Glutamatergic neuron (in vitro differentiated cells): Measurements from ENCODE around the gene CNIH3. TPM values are rescaled to one million over a fixed set of nuclear protein-coding genes. Genes with fewer than 3 reads are reported as not detected.

ENCODE experiments used
- DNase-seq: peaks from one replicate; pipeline ENCODE4 v3.0.0; 2022
- H3K27ac Mint-ChIP-seq: one replicate; pipeline ENCODE4 v1.8.0; 2020; ENCODE audit warnings: mild to moderate bottlenecking, mixed read lengths, inconsistent platforms; ENCODE audit not compliant: unreplicated experiment
- H3K27me3 Mint-ChIP-seq: one replicate; pipeline ENCODE4 v1.8.0; 2020; ENCODE audit warnings: mild to moderate bottlenecking, moderate library complexity, mixed read lengths, inconsistent platforms; ENCODE audit not compliant: unreplicated experiment
- H3K36me3 Mint-ChIP-seq: one replicate; pipeline ENCODE4 v1.8.0; 2020; ENCODE audit warnings: mild to moderate bottlenecking, mixed read lengths, inconsistent platforms; ENCODE audit not compliant: unreplicated experiment
- H3K4me1 Mint-ChIP-seq: one replicate; pipeline ENCODE4 v1.8.0; 2020; ENCODE audit warnings: mild to moderate bottlenecking, low read depth, mixed read lengths, inconsistent platforms; ENCODE audit not compliant: unreplicated experiment
- H3K4me3 Mint-ChIP-seq: one replicate; pipeline ENCODE4 v1.8.0; 2020; ENCODE audit warnings: mild to moderate bottlenecking, mixed read lengths, inconsistent platforms; ENCODE audit not compliant: unreplicated experiment
- H3K9me3 Mint-ChIP-seq: one replicate; pipeline ENCODE4 v1.8.0; 2020; ENCODE audit warnings: mild to moderate bottlenecking, moderate library complexity, mixed read lengths, inconsistent platforms; ENCODE audit not compliant: unreplicated experiment
- CTCF ChIP-seq: fragments of 200-600 bp; sonication (generic); IDR thresholded peaks from one replicate; pipeline ENCODE4 v1.5.0; 2021; ENCODE audit not compliant: partially characterized antibody, unreplicated experiment
- total RNA-seq: library from RNA; stranded (reverse); fragmentation: NEBNext Ultra II Directional; extraction: Animal tissue kit (Norgen Biotek cat#: 25700); gene quantifications from one replicate; pipeline ENCODE4 v1.2.1, GENCODE V29; 2021; ENCODE audit not compliant: unreplicated experiment

Gene CNIH3
- total RNA-seq, 1 donor from 2014 or later, result 4.4 TPM

- Mint-ChIP-seq H3K27me3 (peaks cover 3% of the 10 kb centered on the region), H3K9me3 (peaks cover 2% of the 10 kb centered on the region), H3K4me3 (no peak overlapping the region), H3K36me3 (no peaks in the 10 kb centered on the region), H3K27ac (no peak overlapping the region), H3K4me1 (no peaks in the 10 kb centered on the region)
- no peak for DNase-seq
- TF ChIP-seq CTCF, result no peak
Observed at GRCh38 chr1:224691148-224691925, 75.2 kb downstream of the CNIH3 start.

- TF ChIP-seq CTCF, result no peak
- H3K9me3 Mint-ChIP-seq, result peaks cover 2% of the 10 kb centered on the region
Observed at GRCh38 chr1:224694969-224695368, 78.9 kb downstream of the CNIH3 start.

GRCh38 chr1:224696021-224696420 lies 79.9 kb downstream of the CNIH3 start:
- no peak for DNase-seq
- no peaks in the 10 kb centered on the region for H3K36me3 Mint-ChIP-seq
- H3K4me3 Mint-ChIP-seq, result no peak overlapping the region
- H3K27ac Mint-ChIP-seq, result no peak overlapping the region
- TF ChIP-seq CTCF, result no peak
- H3K27me3 Mint-ChIP-seq, result peaks cover 4% of the 10 kb centered on the region
- peaks cover 2% of the 10 kb centered on the region for H3K9me3 Mint-ChIP-seq
- no peaks in the 10 kb centered on the region for H3K4me1 Mint-ChIP-seq

More at GRCh38 chr1:224694969-224695368, 78.9 kb downstream of the CNIH3 start:
- peaks cover 4% of the 10 kb centered on the region for H3K27me3 Mint-ChIP-seq
- H3K4me1 Mint-ChIP-seq, result no peaks in the 10 kb centered on the region
- no peak overlapping the region for H3K27ac Mint-ChIP-seq
- H3K4me3 Mint-ChIP-seq, result no peak overlapping the region
- no peaks in the 10 kb centered on the region for H3K36me3 Mint-ChIP-seq
- no peak for DNase-seq

- Mint-ChIP-seq H3K4me1 (no peaks in the 10 kb centered on the region), H3K27ac (no peak overlapping the region), H3K27me3 (peaks cover 2% of the 10 kb centered on the region), H3K36me3 (no peaks in the 10 kb centered on the region), H3K9me3 (peaks cover 2% of the 10 kb centered on the region), H3K4me3 (no peak overlapping the region)
- no peak for DNase-seq
- TF ChIP-seq CTCF, result no peak
Observed at GRCh38 chr1:224696891-224697765, 81.0 kb downstream of the CNIH3 start.
